GM12878 (cell line): ENCODE data around the gene ZNF888.

Experiments used
- CBFB ChIP-seq: IDR thresholded peaks from 2 replicates; pipeline ENCODE4 v1.6.1; 2016; ENCODE audit warnings: antibody characterized with exemption, low read depth
- CREB1 ChIP-seq: IDR thresholded peaks from 2 replicates; pipeline ENCODE4 v1.6.1; 2012; ENCODE audit warnings: low read depth, mild to moderate bottlenecking, inconsistent platforms
- CREM ChIP-seq: IDR thresholded peaks from 2 replicates; pipeline ENCODE4 v1.6.1; 2014; ENCODE audit warnings: antibody characterized with exemption, low read depth
- EP300 ChIP-seq, 2 experiments: fragments of 150-350 bp in 1 of 2; IDR thresholded peaks; 2 replicates each; pipeline ENCODE4 v1.6.1; 2011 to 2012; ENCODE audit warnings: low read depth in 2 of 2, low read length in 2 of 2, borderline replicate concordance in 1 of 2, improper control_type of control experiment in 1 of 2, inconsistent platforms in 1 of 2; ENCODE audit not compliant: control insufficient read depth in 1 of 2
- ETV6 ChIP-seq, 2 experiments: fragments of 450-650 bp in 1 of 2; IDR thresholded peaks in 1 of 2; conservative IDR thresholded peaks in 1 of 2; 2 replicates each; pipeline ENCODE4 v1.6.1; 2014; ENCODE audit warnings: antibody characterized with exemption in 1 of 2, borderline replicate concordance in 1 of 2, low read depth in 1 of 2, mild to moderate bottlenecking in 1 of 2, moderate library complexity in 1 of 2
- FOXK2 ChIP-seq: fragments of 450-650 bp; IDR thresholded peaks from 2 replicates; pipeline ENCODE4 v1.6.1; 2017; ENCODE audit warnings: mild to moderate bottlenecking, moderate library complexity
- NBN ChIP-seq: fragments of 450-650 bp; IDR thresholded peaks from 2 replicates; pipeline ENCODE4 v1.6.1; 2016
- POLR2A ChIP-seq: IDR thresholded peaks from 2 replicates; pipeline ENCODE4 v1.6.1; 2011; ENCODE audit warnings: low read depth, mild to moderate bottlenecking, low read length
- RAD21 ChIP-seq: IDR thresholded peaks from 2 replicates; pipeline ENCODE4 v1.6.1; 2011; ENCODE audit warnings: mild to moderate bottlenecking, low read depth, low read length, moderate library complexity; ENCODE audit not compliant: insufficient read depth
- SMAD1 ChIP-seq: fragments of 450-650 bp; IDR thresholded peaks from 2 replicates; pipeline ENCODE4 v1.6.1; 2018; ENCODE audit warnings: mild to moderate bottlenecking, low read depth; ENCODE audit not compliant: partially characterized antibody
- USF1 ChIP-seq: IDR thresholded peaks from 2 replicates; pipeline ENCODE4 v1.6.1; 2011; ENCODE audit warnings: borderline replicate concordance, low read depth, mild to moderate bottlenecking, moderate library complexity, mixed read lengths, low read length; ENCODE audit not compliant: insufficient read depth; ENCODE audit errors: extremely low read length
- TF ChIP-seq, protein P1 (sequence below), 3 experiments: IDR thresholded peaks in 2 of 3; conservative IDR thresholded peaks in 1 of 3; 2 replicates each; pipeline ENCODE4 v1.5.1; 2011; ENCODE audit warnings: low read depth in 3 of 3, low read length in 3 of 3, mild to moderate bottlenecking in 3 of 3, control low read depth in 2 of 3, moderate library complexity in 2 of 3, inconsistent platforms in 1 of 3, mixed read lengths in 1 of 3; ENCODE audit not compliant: control insufficient read depth in 2 of 3, insufficient read depth in 1 of 3; ENCODE audit errors: extremely low read depth in 1 of 3

DNA sequence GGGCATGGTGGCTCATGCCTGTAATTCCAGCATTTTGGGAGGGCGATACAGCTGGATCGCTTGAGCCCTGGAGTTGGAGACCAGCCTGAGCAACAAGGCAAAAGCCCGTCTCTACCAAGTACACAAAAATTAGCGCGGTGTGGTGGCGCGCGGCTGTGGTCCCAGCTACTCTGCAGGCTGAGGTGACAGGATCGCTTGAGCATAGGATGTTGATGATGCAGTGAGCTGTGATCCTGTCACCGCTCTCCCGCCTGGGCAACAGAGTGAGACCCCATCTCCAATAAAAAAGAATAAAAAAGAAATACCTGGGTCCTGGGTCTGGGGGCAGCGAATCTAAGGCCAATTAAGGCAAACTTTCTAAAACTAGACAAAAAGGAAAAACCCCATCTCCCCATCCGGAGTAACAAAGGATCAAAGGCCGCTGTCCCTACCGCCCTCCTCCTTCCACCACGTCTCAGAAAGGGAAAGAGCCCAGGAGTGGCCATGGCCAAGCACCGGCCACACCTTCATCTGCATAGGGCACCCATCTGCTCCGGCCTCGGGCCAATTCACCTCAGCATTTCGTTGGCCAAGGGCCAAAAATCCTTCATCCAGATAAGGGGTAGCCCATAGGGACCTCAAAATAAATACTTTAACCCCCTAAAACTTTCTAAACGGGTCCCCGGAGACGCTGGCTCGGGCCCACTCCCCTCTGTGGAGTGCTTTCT lies 26.6 kb downstream of the ZNF888 start:
- TF ChIP-seq POLR2A (no peak), NBN (no peak), CREB1 (no peak), CBFB (no peak), FOXK2 (no peak), RAD21 (no peak), SMAD1 (no peak), ETV6 (conservative IDR thresholded peaks at IDR 0.05 in 1 of 2, IDR thresholded peaks at IDR 0.05 in 1 of 2; ENCODE audit: borderline replicate concordance in 1 of 2, low read depth in 1 of 2) (no peak), USF1 (no peak), CREM (no peak), EP300 (IDR thresholded peaks at IDR 0.05; ENCODE audit: borderline replicate concordance in 1 of 2, control insufficient read depth in 1 of 2, low read depth in 2 of 2, low read length in 2 of 2) (no peak)
- TF ChIP-seq, protein P1, sequence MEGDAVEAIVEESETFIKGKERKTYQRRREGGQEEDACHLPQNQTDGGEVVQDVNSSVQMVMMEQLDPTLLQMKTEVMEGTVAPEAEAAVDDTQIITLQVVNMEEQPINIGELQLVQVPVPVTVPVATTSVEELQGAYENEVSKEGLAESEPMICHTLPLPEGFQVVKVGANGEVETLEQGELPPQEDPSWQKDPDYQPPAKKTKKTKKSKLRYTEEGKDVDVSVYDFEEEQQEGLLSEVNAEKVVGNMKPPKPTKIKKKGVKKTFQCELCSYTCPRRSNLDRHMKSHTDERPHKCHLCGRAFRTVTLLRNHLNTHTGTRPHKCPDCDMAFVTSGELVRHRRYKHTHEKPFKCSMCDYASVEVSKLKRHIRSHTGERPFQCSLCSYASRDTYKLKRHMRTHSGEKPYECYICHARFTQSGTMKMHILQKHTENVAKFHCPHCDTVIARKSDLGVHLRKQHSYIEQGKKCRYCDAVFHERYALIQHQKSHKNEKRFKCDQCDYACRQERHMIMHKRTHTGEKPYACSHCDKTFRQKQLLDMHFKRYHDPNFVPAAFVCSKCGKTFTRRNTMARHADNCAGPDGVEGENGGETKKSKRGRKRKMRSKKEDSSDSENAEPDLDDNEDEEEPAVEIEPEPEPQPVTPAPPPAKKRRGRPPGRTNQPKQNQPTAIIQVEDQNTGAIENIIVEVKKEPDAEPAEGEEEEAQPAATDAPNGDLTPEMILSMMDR (IDR thresholded peaks at IDR 0.05 in 2 of 3, conservative IDR thresholded peaks at IDR 0.05 in 1 of 3; ENCODE audit: control insufficient read depth in 2 of 3, extremely low read depth in 1 of 3, insufficient read depth in 1 of 3, low read depth in 3 of 3, low read length in 3 of 3) = no peak
